Ramos (cell line): ENCODE data around the gene FBRSL1.

Experiments
- in situ Hi-C: fragments of 300-500 bp; cut with MboI; formaldehyde crosslinking; loops from one replicate; pipeline ENCODE4 v1.14.3; 2022; ENCODE audit warnings: low sequenced_read_pairs; ENCODE audit not compliant: unreplicated experiment

Gene FBRSL1

GRCh38 chr12:132494294-132495164 lies 4.6 kb downstream of the FBRSL1 start:
- in situ Hi-C loops: no loop called here

- in situ Hi-C loops: no loop called here
These were observed 5.2 kb downstream of the FBRSL1 start for GRCh38 chr12:132495165-132495544.

- in situ Hi-C loops: no loop called here
These were observed 5.8 kb downstream of the FBRSL1 start for GRCh38 chr12:132495629-132496357.

GRCh38 chr12:132496358-132496669 lies 6.4 kb downstream of the FBRSL1 start:
- in situ Hi-C loops: no loop called here

GRCh38 chr12:132496710-132497109 lies 6.8 kb downstream of the FBRSL1 start:
- in situ Hi-C loops: no loop called here

- in situ Hi-C loops: no loop called here
These were observed 7.8 kb downstream of the FBRSL1 start for GRCh38 chr12:132497514-132498405.

- in situ Hi-C loops: no loop called here
These were observed 9.0 kb downstream of the FBRSL1 start for GRCh38 chr12:132498931-132499330.

- in situ Hi-C loops: no loop called here
These were observed 10.3 kb downstream of the FBRSL1 start for GRCh38 chr12:132500142-132500855.

GRCh38 chr12:132500856-132501180 lies 10.9 kb downstream of the FBRSL1 start:
- in situ Hi-C loops: no loop called here

GRCh38 chr12:132501204-132501940 lies 11.4 kb downstream of the FBRSL1 start:
- in situ Hi-C loops: no loop called here

- in situ Hi-C loops: no loop called here
These were observed 12.4 kb downstream of the FBRSL1 start for GRCh38 chr12:132502149-132502881.

GRCh38 chr12:132502882-132503193 lies 12.9 kb downstream of the FBRSL1 start:
- in situ Hi-C loops: no loop called here

- in situ Hi-C loops: no loop called here
These were observed 13.8 kb downstream of the FBRSL1 start for GRCh38 chr12:132503618-132504204.

- in situ Hi-C loops: no loop called here
These were observed 15.3 kb downstream of the FBRSL1 start for GRCh38 chr12:132505105-132505851.

GRCh38 chr12:132505852-132506219 lies 15.9 kb downstream of the FBRSL1 start:
- in situ Hi-C loops: no loop called here

- in situ Hi-C loops: no loop called here
These were observed 16.6 kb downstream of the FBRSL1 start for GRCh38 chr12:132506328-132507160.

GRCh38 chr12:132507161-132507538 lies 17.2 kb downstream of the FBRSL1 start:
- in situ Hi-C loops: no loop called here
